CD4-positive, CD25-positive, alpha-beta regulatory T cell (primary cell): ENCODE results near the gene OLFML1. TPM values are rescaled to one million over a fixed set of nuclear protein-coding genes. Genes with fewer than 3 reads are reported as not detected.
A peak's percentile ranks its signal among the peaks of the same experiment; 100 is the strongest.

Experiments
- ATAC-seq, 2 donors: fragments of 150-1000 bp; cut with Tn5 transposase; one replicate each; pipeline ENCODE4 v1.10.0; 2021; ENCODE audit warnings: low read depth in 2 of 2, moderate number of reproducible peaks in 2 of 2, moderate library complexity in 1 of 2
- DNase-seq, 3 donors: peaks; one replicate each; pipeline versions ENCODE4 v3.0.0 to v3.0.0-alpha.2; 2012 to 2022; ENCODE audit warnings: mixed read lengths in 1 of 3
- H3K27ac ChIP-seq: one replicate; pipeline ENCODE4 v1.7.0; 2013; ENCODE audit warnings: mild to moderate bottlenecking, low read length; ENCODE audit not compliant: insufficient read depth, poor library complexity, severe bottlenecking
- H3K27me3 ChIP-seq: one replicate; pipeline ENCODE4 v1.7.0; 2013; ENCODE audit warnings: low read length; ENCODE audit not compliant: control insufficient read depth, insufficient read depth
- H3K36me3 ChIP-seq: one replicate; pipeline ENCODE4 v1.7.0; 2013; ENCODE audit warnings: mild to moderate bottlenecking, low read length, moderate library complexity; ENCODE audit not compliant: control insufficient read depth, insufficient read depth
- H3K4me1 ChIP-seq: 2 replicates; pipeline ENCODE4 v1.7.0; 2013; ENCODE audit warnings: mild to moderate bottlenecking, low read length; ENCODE audit not compliant: insufficient read depth, control insufficient read depth, poor library complexity, severe bottlenecking
- H3K4me3 ChIP-seq: one replicate; pipeline ENCODE4 v1.7.0; 2013; ENCODE audit warnings: low read depth, mild to moderate bottlenecking, low read length, moderate library complexity
- H3K9me3 ChIP-seq, 2 experiments: 1 replicate in 1 of 2; 2 replicates in 1 of 2; pipeline ENCODE4 v1.7.0; 2013; ENCODE audit warnings: low read length in 2 of 2, mild to moderate bottlenecking in 1 of 2, moderate library complexity in 1 of 2; ENCODE audit not compliant: control insufficient read depth in 2 of 2
- H3K27ac Mint-ChIP-seq, 3 donors: one replicate each; pipeline ENCODE4 v1.8.0; 2020 to 2022; ENCODE audit warnings: mild to moderate bottlenecking in 3 of 3, mixed read lengths in 3 of 3, moderate library complexity in 2 of 3
- H3K27me3 Mint-ChIP-seq: one replicate; pipeline ENCODE4 v1.8.0; 2022; ENCODE audit warnings: mild to moderate bottlenecking, mixed read lengths
- H3K36me3 Mint-ChIP-seq: one replicate; pipeline ENCODE4 v1.8.0; 2020; ENCODE audit warnings: mixed read lengths
- H3K4me1 Mint-ChIP-seq, 4 donors: one replicate each; pipeline ENCODE4 v1.8.0; 2020 to 2022; ENCODE audit warnings: mixed read lengths in 4 of 4, mild to moderate bottlenecking in 1 of 4
- H3K4me3 Mint-ChIP-seq, 4 donors: one replicate each; pipeline ENCODE4 v1.8.0; 2020 to 2022; ENCODE audit warnings: mild to moderate bottlenecking in 4 of 4, mixed read lengths in 4 of 4, moderate library complexity in 3 of 4
- H3K9me3 Mint-ChIP-seq, 7 donors: one replicate each; pipeline ENCODE4 v1.8.0; 2020 to 2022; ENCODE audit warnings: mixed read lengths in 7 of 7, mild to moderate bottlenecking in 3 of 7, moderate library complexity in 2 of 7
- polyA plus RNA-seq, 4 donors: library from polyadenylated mRNA; unstranded; fragments of 300-500 nt; fragmentation: Illumina TruSeq; gene quantifications; one replicate each; pipeline ENCODE4 v1.2.3, GENCODE V29; 2021
- total RNA-seq: library from RNA; stranded (reverse); gene quantifications from one replicate; pipeline ENCODE4 v1.2.3, GENCODE V29; 2022

Gene OLFML1
- total and polyA plus RNA-seq, 5 donors from 2014 or later, result 0.10 to 0.13 (median 0.11) TPM; not detected in 2

- H3K4me3 ChIP-seq, result no peak overlapping the region
- peaks cover 18% of the 10 kb centered on the region for H3K4me1 ChIP-seq
- no peak overlapping the region for H3K4me3 Mint-ChIP-seq
- no peaks in the 10 kb centered on the region for H3K9me3 ChIP-seq
- no peak for ATAC-seq
- H3K27ac ChIP-seq, result no peak overlapping the region
- no peaks in the 10 kb centered on the region for H3K27me3 Mint-ChIP-seq
- DNase-seq, result no peak
- no peaks in the 10 kb centered on the region for H3K36me3 ChIP-seq
- H3K4me1 Mint-ChIP-seq, result peaks cover 6 to 71% (median 22%) of the 10 kb centered on the region in 4 donors
- peaks cover 5% of the 10 kb centered on the region for H3K36me3 Mint-ChIP-seq
- H3K27me3 ChIP-seq, result no peaks in the 10 kb centered on the region
- H3K9me3 Mint-ChIP-seq, result no peaks in the 10 kb centered on the region
- peak overlapping the region in 1 of 3 donors; percentile 67 for H3K27ac Mint-ChIP-seq
These were observed 44.8 kb downstream of the OLFML1 start for GRCh38 chr11:7530013-7530640.

- H3K27ac ChIP-seq, result no peak overlapping the region
These were observed 45.7 kb downstream of the OLFML1 start for GRCh38 chr11:7531011-7531410.

GRCh38 chr11:7532405-7533145 is 47.3 kb downstream of the OLFML1 start:
- Histone ChIP-seq H3K4me3 (no peak overlapping the region), H3K4me1 (peaks cover 6% of the 10 kb centered on the region), H3K27ac (no peak overlapping the region), H3K9me3 (no peaks in the 10 kb centered on the region), H3K36me3 (no peaks in the 10 kb centered on the region), H3K27me3 (no peaks in the 10 kb centered on the region)
- Mint-ChIP-seq H3K36me3 (peaks cover 8% of the 10 kb centered on the region), H3K27ac (no peak overlapping the region), H3K27me3 (peaks cover 4% of the 10 kb centered on the region), H3K4me1 (peaks cover 6 to 73% (median 21%) of the 10 kb centered on the region in 4 donors), H3K9me3 (no peaks in the 10 kb centered on the region), H3K4me3 (no peak overlapping the region)
- ATAC-seq (no peak), DNase-seq (no peak)

More at GRCh38 chr11:7531011-7531410, 45.7 kb downstream of the OLFML1 start:
- Mint-ChIP-seq H3K9me3 (no peaks in the 10 kb centered on the region), H3K27ac (peak overlapping the region in 1 of 3 donors; percentile 36), H3K27me3 (peaks cover 4% of the 10 kb centered on the region), H3K4me1 (peaks cover 6 to 73% (median 20%) of the 10 kb centered on the region in 4 donors), H3K4me3 (no peak overlapping the region), H3K36me3 (peaks cover 5% of the 10 kb centered on the region)
- H3K4me3 ChIP-seq, result no peak overlapping the region
- ATAC-seq (no peak), DNase-seq (no peak)
- no peaks in the 10 kb centered on the region for H3K36me3 ChIP-seq
- H3K27me3 ChIP-seq, result no peaks in the 10 kb centered on the region
- H3K4me1 ChIP-seq, result peaks cover 18% of the 10 kb centered on the region
- no peaks in the 10 kb centered on the region for H3K9me3 ChIP-seq

GRCh38 chr11:7533199-7534041 is 48.1 kb downstream of the OLFML1 start:
- Mint-ChIP-seq H3K4me3 (peak overlapping the region in 1 of 4 donors; percentile 43), H3K9me3 (no peaks in the 10 kb centered on the region), H3K36me3 (peaks cover 8% of the 10 kb centered on the region), H3K27ac (no peak overlapping the region), H3K27me3 (peaks cover 4% of the 10 kb centered on the region), H3K4me1 (peaks cover under 1 to 73% (median 18%) of the 10 kb centered on the region in 4 donors)
- Histone ChIP-seq H3K27ac (no peak overlapping the region), H3K36me3 (no peaks in the 10 kb centered on the region), H3K4me1 (no peaks in the 10 kb centered on the region), H3K4me3 (no peak overlapping the region), H3K27me3 (no peaks in the 10 kb centered on the region), H3K9me3 (no peaks in the 10 kb centered on the region)
- no peak for DNase-seq
- no peak for ATAC-seq

GRCh38 chr11:7534042-7534378 is 48.7 kb downstream of the OLFML1 start:
- Histone ChIP-seq H3K9me3 (no peaks in the 10 kb centered on the region), H3K4me1 (no peaks in the 10 kb centered on the region), H3K36me3 (no peaks in the 10 kb centered on the region), H3K4me3 (no peak overlapping the region), H3K27ac (no peak overlapping the region), H3K27me3 (no peaks in the 10 kb centered on the region)
- DNase-seq, result no peak
- peaks cover 4% of the 10 kb centered on the region for H3K27me3 Mint-ChIP-seq
- ATAC-seq, result no peak
- H3K4me3 Mint-ChIP-seq, result no peak overlapping the region
- H3K4me1 Mint-ChIP-seq, result peaks cover 0 to 71% (median 15%) of the 10 kb centered on the region in 4 donors
- H3K36me3 Mint-ChIP-seq, result peaks cover 8% of the 10 kb centered on the region
- H3K27ac Mint-ChIP-seq, result no peak overlapping the region
- no peaks in the 10 kb centered on the region for H3K9me3 Mint-ChIP-seq

- DNase-seq (no peak), ATAC-seq (no peak)
- H3K9me3 ChIP-seq, result no peaks in the 10 kb centered on the region
- H3K27me3 ChIP-seq, result no peaks in the 10 kb centered on the region
- Mint-ChIP-seq H3K4me1 (peaks cover 0 to 59% (median 15%) of the 10 kb centered on the region in 4 donors), H3K4me3 (peak overlapping the region in 1 of 4 donors; percentile 39), H3K27ac (no peak overlapping the region), H3K27me3 (peaks cover 12% of the 10 kb centered on the region), H3K36me3 (peaks cover 7% of the 10 kb centered on the region), H3K9me3 (peaks cover 0 to 2% (median 0%) of the 10 kb centered on the region in 7 donors)
- no peaks in the 10 kb centered on the region for H3K4me1 ChIP-seq
- H3K36me3 ChIP-seq, result no peaks in the 10 kb centered on the region
- H3K4me3 ChIP-seq, result no peak overlapping the region
- no peak overlapping the region for H3K27ac ChIP-seq
These were observed 50.8 kb downstream of the OLFML1 start for GRCh38 chr11:7536100-7536499.

GRCh38 chr11:7537265-7537664 is 52.0 kb downstream of the OLFML1 start:
- Histone ChIP-seq H3K4me1 (no peaks in the 10 kb centered on the region), H3K27me3 (no peaks in the 10 kb centered on the region), H3K36me3 (no peaks in the 10 kb centered on the region), H3K9me3 (no peaks in the 10 kb centered on the region), H3K4me3 (no peak overlapping the region), H3K27ac (no peak overlapping the region)
- no peak for ATAC-seq
- peaks cover 12% of the 10 kb centered on the region for H3K27me3 Mint-ChIP-seq
- peaks cover 0 to 2% (median 0%) of the 10 kb centered on the region in 7 donors for H3K9me3 Mint-ChIP-seq
- DNase-seq, result no peak
- no peak overlapping the region for H3K4me3 Mint-ChIP-seq
- peaks cover 3% of the 10 kb centered on the region for H3K36me3 Mint-ChIP-seq
- peak overlapping the region in 2 of 3 donors; percentile 38 to 40 for H3K27ac Mint-ChIP-seq
- H3K4me1 Mint-ChIP-seq, result peaks cover 0 to 54% (median 15%) of the 10 kb centered on the region in 4 donors
